ENCODE data around the gene RPLP1.

- no peak for TF ChIP-seq CTCF (IDR thresholded peaks at IDR 0.05)
- no peak for TF ChIP-seq POLR2A (IDR thresholded peaks at IDR 0.05)
These were observed 13.0 kb upstream of the RPLP1 start for GRCh38 chr15:69439623-69440022.

Measured in lower leg skin (tissue), 3 donors.